ENCODE results near the gene CDC26.
"Not testable (repeated sequence)": the region's sequence is repeated elsewhere in the genome, so short reads cannot be mapped to it uniquely, and the experiment has no call there.

The CDC26 gene

GRCh38 chr9:113237026-113237425 is 38.3 kb downstream of the CDC26 start:
- no peak for DNase-seq

- DNase-seq: not testable (repeated sequence)
Measured at GRCh38 chr9:113235701-113236255, 39.6 kb downstream of the CDC26 start.

GRCh38 chr9:113231701-113232100 is 43.7 kb downstream of the CDC26 start:
- no peak for DNase-seq

- DNase-seq: no peak
Measured at GRCh38 chr9:113228130-113228665, 47.2 kb downstream of the CDC26 start.

GRCh38 chr9:113227436-113227835 is 47.9 kb downstream of the CDC26 start:
- DNase-seq: no peak

- DNase-seq: no peak
Measured at GRCh38 chr9:113223963-113224362, 51.4 kb downstream of the CDC26 start.

- DNase-seq: peak; percentile 8
Measured at GRCh38 chr9:113222482-113222841, 52.9 kb downstream of the CDC26 start.

GRCh38 chr9:113221800-113222481 is 53.4 kb downstream of the CDC26 start:
- DNase-seq: no peak

- peak; percentile 99 for DNase-seq
Measured at GRCh38 chr9:113221003-113221799, 54.2 kb downstream of the CDC26 start, which contains the start of the genes FKBP15 and SLC31A1. TSS of gene FKBP15 (minus strand) at chr9:113221277. CDS start at chr9:113221243, 34 bp downstream. TSS of gene SLC31A1 (plus strand) at chr9:113221544. CDS start at chr9:113256149, 34,605 bp downstream.

GRCh38 chr9:113220467-113221002 is 54.8 kb downstream of the CDC26 start:
- DNase-seq: no peak

GRCh38 chr9:113219969-113220368 is 55.4 kb downstream of the CDC26 start:
- no peak for DNase-seq

- no peak for DNase-seq
Measured at GRCh38 chr9:113219186-113219936, 56.0 kb downstream of the CDC26 start.

Measured in eye (tissue), 1 donor.